ELR (cell line): ENCODE results near the gene PIK3AP1.
"Not testable (repeated sequence)": the region's sequence is repeated elsewhere in the genome, so short reads cannot be mapped to it uniquely, and the experiment has no call there.

ENCODE experiments used
- DNase-seq: peaks from one replicate; pipeline ENCODE4 v3.0.0-alpha.2; 2015; ENCODE audit warnings: low read depth

PIK3AP1 gene

DNA sequence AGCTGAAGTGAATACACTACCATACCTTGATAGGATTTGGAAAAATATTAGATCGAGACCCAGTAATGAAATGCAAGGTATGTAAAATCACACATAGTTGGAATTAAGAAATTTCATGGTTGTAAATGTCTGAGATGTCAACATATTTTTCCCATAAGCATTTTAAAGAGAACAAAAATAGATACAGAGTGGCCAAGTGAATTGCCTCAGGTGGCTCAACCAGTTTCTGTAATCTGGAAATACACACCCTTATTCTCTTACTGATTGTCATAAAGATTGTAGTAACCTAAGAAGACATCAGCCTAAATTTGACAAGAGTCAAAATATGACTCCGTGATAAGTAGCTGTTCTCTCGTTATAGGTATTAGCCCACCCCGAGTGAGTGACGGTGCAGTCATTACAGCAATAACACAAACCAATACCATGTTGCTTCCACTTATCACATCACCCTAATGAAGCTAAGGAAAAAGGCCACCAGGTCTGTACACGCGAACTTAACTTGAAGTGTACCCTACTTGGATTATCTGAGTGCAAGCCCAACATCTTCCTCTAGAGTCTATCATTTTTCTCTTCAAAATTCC, 23.4 kb downstream of the PIK3AP1 start:
- DNase-seq = no peak

DNA sequence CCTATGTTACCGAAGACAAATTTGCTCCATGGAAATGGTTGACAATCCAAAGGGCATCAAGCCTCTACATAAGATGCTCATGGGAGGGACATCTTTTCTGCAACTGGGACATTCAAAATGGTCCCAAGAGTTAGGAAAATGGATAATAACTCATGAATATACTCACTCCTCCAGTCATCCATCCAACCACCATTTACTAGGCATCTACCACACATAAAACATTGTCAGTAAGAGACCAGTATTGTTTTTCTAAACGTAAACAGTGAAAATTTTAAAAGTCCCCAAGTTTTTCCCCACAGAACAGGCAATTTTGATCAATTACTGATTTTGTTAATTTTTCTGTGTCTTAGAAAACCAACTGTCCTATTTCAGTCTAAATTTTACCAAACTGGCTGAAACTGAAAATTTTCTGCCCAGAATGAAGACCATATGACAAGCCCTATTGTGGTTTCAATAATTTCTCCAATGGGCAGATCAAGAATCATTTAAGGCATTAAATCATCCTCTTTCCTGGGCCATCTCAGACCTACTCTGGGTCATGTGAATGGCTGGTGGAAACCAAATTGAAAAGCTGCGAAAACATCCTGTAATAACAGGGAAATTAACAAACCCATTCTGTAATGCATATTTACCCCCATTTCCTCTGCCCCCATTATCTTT, 24.2 kb downstream of the PIK3AP1 start:
- no peak for DNase-seq

DNA sequence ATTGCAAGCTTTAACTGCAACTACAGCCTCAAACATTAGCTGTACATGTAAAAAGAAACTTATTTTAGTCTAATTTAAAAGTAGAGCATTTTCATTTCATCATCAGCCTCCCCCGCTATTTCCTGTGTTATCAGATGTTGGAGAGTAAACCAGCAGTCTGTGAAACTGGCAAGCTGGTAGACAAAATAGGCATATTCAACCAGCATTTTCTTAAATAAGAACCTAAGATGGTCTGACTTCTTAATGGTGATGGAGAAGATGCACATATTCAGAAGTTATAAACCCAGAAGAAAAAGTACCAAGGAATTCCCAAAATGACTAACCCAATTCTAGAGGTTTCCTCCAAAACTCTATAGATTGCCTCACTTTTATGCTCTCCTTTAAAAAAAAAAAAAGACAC, 24.9 kb downstream of the PIK3AP1 start:
- DNase-seq = no peak

DNA sequence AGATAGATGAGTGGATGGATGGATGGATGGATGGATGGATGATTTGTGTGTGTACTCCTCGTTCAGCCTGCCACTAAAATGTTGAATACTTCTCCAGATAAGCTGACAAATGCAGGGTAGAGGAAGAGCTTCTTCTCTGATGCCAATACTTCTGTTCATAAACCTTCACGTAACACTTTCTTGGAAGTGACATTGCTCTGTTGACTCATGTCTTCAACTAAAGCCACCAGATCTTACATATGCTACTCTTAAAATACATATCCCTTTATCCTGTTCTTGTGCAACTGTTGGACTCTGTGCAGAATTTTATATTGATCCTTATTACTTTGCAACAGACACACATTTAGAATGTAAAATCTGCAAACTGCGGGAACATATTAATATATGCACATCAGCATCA, 26.9 kb downstream of the PIK3AP1 start:
- DNase-seq = no peak

DNA sequence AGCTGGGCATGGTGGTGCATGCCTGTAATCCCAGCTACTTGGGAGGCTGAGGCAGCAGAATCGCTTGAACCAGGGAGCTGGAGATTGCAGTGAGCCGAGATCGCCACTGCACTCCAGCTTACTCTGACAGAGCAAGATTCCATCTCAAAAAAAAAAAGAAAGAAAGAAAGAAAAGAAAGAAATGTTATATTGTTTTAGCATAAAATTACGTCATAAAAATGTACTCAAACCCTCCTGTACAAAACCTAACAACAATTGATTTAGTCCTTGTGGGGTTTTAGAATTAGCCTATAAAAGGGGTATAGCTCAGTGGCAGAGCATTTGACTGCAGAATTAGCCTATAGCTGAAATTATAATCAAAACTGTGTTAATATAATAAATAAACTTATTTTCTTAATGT, 27.9 kb downstream of the PIK3AP1 start:
- no peak for DNase-seq

DNA sequence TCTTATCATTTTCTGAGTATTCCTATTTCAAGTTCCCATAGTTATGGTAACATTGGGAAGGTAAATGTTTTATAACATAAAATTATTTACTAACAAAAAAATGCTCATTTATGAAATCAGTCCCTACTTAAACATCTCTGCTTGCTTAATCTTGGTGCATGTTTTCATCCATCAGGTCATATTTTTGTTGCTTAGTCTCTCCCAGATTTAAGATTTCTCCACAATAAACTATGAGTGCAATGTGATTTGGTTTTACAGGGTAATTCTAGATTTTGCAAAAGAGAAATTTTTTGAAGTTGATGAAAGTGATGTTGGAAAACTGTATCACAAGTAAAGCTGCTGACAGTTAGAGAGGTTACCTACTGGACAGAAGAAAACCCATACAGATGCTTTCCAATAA, 28.6 kb downstream of the PIK3AP1 start:
- DNase-seq = no peak

DNA sequence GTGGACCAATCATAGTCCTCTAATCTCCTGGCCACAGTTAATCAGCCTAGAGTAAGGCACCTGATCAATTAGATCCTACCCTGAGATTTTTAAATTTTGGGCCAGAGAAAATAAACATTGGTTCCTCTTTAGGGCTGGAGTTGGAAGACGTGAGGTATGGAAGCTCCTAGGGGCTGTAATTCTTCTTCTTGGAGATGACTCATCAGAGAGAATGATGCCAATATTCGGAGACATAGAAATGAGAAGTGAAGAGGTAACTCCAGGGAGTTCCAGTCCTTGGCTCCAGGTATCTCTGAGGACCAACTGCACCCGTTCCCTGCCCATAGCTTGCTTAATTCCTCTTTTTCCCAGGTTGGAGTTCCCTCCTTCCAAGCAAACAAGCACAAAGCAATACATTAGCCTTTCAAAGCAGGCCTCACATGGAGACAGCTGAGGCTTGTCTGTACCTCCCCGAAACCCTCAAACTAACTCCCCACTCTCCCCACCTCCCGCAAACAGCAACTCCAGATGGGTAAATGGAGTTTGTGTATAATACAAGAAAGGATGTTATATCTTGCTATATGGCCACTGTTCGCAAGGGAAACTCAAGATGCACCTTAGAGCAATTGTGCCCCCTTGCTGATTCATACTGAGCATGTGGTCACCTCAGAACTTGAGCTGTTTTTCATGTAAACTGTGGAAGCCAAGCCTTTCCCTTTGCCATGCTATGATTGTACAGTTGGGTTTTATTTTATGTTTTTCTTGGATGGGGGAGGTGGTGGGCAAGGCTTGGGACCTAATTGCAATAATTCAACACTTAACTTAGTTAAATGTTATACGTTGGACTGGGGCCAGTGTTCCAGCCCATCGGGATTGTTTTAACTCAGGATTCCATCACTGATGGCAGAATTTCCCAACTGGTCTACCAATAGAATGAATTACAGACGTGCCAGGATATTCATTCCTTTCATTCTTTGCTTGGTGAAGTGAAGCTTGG, 29.3 kb downstream of the PIK3AP1 start:
- no peak for DNase-seq

DNA sequence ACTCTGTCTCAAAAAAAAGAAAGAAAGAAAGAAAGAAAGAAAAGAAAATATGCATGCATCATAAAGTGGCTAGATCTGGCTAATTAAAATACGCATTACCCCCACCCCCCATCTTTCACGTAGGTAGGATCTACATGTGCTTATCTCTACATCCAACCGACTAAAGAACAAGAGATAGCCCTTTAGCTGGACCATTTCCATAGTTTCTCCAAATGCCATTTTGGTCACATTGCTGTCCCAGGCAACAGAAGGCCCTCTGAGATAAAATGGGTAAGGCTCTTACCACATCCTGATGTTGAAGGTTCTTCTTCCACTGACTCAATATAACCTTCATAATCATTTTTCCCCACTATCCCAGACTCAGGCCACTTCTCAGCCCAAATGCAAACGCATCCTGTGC, 31.5 kb downstream of the PIK3AP1 start:
- DNase-seq = no peak

DNA sequence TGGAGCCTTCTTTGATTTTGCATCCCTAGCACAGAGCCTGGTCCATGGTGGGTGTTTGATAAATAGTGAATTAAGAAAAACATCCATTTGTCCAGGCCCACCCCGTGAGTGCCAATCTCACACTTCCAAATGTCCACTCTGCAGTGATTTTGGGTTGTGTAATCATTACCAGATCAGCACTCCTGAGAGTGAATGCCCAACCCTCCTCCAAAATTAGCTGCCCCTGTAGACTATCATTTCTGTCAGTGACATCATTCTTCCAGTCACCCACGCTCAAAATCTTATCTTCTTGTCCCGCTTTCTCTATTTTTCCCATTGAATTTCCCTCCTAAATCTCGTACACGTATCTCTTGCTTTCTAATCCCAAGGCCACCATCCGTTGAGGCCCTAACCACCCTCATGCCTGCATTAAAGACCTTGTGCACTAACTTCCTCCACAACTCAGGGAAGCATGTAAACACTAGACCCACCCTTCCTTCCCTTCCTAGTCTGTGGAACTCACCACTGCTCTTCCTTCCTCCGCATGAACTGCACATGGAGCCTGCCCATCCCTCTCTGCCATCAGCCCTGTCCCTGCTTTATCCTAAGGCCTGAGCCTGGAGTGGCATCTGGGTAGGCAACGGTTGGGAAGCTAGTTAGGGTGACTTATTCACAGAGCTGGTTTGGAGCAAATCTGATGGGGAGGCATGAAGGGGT, 32.8 kb downstream of the PIK3AP1 start:
- DNase-seq = no peak

DNA sequence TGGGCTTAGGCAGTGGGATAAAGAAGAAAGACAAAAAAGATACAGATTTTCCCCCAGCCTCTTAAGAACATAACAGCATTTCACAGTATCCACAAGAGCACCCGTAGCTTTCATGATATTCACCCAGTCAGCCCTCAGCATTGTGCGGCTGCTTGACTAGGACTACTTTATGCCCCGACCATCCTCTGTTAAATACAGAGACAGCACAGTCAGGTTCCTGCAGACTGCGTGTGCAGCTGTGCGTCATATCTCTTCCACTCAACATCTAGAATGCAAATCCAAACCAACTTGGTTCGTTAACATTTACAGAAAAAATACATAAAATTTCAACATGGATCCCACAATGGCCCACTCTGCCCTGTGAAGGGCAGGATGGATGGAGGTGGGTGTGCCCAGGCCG, 33.8 kb downstream of the PIK3AP1 start:
- no peak for DNase-seq

DNA sequence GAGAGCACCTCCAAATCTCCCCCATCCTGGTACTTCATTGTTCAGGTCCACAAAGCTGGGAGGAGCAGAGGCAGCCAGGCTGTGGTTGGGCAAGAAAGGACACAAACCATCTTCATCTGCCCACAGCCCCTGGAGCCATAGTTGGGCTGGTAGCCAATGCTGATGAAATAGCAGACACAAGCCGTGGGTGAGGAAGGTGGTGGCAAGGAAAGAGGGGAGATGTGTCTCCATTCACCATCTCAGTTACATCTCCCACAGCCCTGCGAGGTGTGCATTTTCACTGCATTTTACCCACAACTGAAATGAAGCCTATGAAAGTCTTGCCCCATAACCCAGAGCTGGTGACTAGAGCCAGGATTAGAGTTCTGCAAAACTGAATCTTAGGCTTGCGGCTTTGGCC, 35.0 kb downstream of the PIK3AP1 start:
- DNase-seq = no peak

DNA sequence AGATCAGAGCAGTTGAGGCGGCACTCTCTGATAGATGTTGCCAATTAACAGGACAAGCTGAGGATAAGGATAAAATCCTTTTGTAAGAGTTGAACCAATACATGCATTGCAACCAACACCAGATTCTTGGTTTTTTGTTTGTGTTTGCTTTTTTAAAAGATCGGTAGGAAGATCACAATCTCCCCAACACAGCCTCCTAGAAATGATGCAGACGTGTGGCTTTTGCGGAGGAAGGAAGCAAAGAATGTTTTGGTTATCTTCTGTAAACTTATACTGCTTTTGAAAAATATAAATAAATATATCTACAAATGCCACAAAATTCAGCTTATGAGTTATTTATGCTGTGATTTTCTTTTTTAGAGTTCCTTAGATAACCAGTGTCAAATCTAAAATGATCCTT, 35.5 kb downstream of the PIK3AP1 start:
- DNase-seq = no peak

DNA sequence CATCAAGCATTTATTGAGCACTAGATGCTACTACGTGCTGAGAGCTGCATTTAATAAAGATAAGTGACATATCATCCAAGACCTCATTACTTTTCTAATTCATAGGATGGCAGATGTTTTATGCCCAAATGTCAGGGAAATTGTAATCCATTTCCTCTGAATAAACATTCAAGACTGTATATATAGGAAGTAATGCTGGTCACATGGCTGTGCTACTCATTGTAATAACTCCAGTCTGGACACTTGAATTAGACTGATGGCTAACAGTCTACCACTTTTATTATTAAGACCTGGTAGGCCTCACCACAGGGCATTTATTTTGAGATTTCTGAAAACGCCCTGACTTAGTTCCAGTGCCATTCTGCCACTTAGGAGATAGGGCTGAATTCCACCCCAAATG, 36.6 kb downstream of the PIK3AP1 start:
- DNase-seq = peak; percentile 17

DNA sequence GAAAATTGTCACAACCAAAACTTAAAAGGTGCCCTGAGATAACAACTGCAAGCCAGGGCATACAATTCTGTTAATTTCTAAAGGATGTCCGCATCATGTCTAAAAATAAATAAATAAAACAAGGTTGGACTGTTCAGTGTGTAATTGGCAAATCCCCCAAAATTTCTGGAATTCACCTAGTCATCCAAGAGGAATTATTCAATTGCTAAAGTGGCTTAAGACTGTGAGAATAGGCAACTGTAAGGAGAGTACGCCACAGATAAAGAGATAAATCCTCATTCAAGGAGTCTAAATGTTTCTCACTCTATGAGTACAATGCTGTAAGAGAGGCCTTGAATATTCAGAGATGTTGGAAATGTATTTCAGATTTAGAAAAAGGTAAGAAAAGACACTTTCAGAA, 37.2 kb downstream of the PIK3AP1 start:
- peak; percentile 69 for DNase-seq

DNA sequence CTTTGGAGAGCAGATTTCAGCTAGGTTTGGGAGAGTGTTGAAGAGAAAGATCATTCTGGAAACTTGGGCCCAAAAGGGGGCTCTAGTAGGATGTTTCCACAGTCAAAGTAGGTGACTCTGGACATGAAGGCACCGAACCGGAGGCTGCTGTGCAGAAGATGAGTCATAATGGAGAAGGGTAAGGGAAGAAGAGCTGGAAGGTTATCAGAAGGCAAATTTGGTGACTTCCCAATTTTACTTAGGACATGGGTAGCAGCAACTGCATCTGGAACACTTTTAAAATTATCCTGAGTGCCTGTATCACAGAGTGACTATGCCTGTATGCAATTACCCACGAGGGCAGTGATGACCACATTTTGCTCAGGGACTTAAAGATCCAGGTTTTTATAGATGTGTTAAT, 38.8 kb downstream of the PIK3AP1 start:
- no peak for DNase-seq

DNA sequence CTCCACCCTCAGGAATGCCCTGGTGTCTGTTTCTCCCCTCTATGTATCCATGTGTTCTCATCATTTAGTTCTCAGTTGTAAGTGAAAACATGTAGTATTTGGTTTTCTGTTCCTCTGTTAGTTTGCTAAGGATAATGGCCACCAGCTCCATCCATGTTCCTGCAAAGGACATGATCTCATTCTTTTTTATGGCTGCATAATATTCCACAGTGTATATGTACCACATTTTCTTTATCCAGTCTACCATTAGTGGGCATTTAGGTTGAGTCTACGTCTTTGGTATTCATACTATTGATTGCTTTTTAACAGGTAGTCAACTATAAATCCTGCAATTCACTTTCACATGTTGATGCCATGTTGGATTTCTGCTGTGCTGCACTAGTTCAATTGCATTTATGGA, 39.9 kb downstream of the PIK3AP1 start:
- DNase-seq = not testable (repeated sequence)

DNA sequence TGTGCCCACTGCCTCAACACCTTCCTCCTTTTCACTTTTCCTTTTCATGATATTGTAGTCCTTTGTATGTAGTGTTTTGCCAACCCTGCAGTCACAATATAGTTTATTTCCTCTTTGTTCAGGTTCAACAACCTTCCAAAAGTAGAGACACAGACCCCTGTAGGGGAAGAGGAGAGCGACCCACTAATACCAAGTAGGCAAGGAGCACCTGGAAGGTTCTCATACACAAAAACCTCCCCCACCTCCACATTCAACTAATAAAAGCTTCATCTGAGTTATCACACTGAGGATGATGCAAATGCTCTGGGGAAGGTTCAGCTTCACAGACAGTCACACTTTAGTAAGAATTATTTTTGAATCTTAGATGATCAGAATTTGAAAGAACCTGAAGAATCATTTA, 41.6 kb downstream of the PIK3AP1 start:
- no peak for DNase-seq

DNA sequence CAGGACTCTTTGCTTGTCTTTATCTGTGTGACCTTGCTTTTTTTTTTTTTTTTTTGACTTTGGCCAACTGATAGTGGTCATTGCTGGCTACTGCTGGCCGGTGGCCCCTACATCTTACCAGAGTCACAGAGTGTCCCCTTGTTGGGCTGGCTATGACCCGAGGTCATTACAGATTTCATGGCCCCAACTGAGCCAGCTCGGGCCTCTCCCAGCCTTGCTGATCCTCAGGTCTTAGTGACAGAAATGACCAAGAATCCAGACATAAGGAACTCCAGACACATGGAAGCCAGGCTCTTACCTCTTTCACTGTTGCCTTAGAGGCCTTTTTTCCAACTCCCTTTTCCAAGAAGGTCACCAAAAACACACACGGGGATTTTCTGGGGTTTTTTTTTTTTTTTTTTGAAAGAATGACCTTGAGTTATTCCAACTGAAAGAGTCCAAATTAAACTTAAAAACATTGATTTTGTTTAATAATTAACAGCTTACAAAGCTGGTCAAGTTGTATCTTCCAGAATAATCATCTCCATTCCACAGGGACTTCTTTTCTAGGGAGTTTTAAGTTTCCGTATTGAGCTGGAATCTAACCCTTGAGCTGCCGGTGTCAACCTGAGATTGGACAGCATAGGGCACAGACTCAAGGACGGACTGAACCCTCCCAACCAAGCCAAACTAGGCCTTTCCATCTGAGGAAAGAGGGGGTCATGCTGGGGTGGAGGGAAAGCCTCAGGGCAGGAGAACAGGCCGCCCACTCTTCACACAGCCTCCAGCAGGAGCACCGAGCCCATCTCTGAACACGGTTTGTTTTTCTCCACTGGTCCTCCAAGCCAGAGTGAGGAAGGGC, 43.8 kb downstream of the PIK3AP1 start:
- DNase-seq = no peak

DNA sequence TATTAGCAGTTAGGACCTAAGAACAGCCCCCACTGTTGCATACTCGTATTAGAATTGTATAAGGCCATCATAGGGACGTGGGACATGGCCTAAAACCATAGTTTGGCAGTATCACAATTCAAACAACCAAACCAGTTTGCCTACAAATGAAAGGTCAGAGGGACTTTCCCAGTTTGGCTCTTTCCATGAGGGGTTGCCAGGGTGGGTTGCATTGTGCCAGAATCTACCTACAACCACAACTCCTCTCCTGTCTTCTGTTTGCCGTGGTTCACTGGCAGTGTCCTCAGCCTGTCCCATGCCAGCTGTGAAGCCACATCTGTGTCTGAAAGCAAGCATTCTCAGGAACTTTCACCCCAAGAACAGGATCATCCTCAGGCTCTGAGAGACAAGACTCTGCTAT, 44.5 kb downstream of the PIK3AP1 start:
- no peak for DNase-seq

DNA sequence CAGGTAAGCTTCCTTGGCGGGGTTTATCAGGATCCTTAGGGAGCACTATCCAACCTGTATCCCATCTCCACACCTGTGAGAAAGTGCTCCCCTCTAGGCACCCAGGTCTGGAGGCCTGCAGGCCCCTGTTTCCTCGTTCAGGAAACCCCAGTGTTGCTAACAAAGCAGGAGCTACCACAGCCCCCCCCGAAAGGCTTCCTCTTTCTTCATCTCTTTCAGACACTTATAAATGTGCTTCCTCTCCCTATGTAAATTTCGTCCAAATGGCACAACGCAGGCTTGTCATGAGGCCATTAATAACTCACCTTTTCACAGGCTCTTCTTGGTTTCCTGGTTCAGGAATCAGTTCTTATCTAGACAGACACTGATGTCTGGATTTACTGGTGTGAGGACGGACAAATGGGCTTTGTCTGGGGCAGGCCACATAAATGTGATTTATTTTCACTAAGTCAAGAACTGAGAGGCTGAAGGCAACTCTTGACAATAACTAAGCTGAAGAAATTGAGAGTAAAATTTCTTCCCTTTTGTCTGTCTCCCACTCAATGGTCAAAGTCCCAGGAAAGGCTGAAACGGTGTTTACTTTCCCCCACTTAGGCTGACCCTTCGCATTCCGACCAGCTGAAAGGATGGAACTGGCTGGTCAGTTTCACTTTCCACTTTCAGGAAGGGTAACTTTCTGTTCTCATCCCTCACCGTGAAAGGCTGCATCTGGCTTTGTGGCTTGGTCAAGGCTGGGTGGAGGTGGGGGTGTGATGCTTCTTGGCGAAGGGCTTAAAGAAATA, 46.8 kb downstream of the PIK3AP1 start:
- peak; percentile 41 for DNase-seq
